ENCODE measurements around the gene GCH1.

- TF ChIP-seq POLR2A (IDR thresholded peaks at IDR 0.05) (no peak), CTCF (IDR thresholded peaks at IDR 0.05) (no peak)
Observed at GRCh38 chr14:54817506-54817905, 85.1 kb downstream of the GCH1 start.

All from tibial nerve (tissue), 3 donors.